CD4-positive, alpha-beta T cell treated with Interleukin-6 at 100 ng/mL for 8 hours (primary cell): ENCODE measurements around the gene TACC3.
"Not testable (repeated sequence)": the region's sequence is repeated elsewhere in the genome, so short reads cannot be mapped to it uniquely, and the experiment has no call there.

ENCODE experiments used
- DNase-seq: peaks from one replicate; pipeline ENCODE4 v3.0.0-alpha.2; 2020; ENCODE audit warnings: mixed read lengths, low spot score

TACC3 gene

GRCh38 chr4:1721003-1721665 is at the start of gene TACC3, which contains the start of gene TMEM129:
Gene TACC3, plus strand, starts transcription at chr4:1721521. Its CDS starts 1,901 bp downstream, at chr4:1723422.
Gene TMEM129, minus strand, starts transcription at chr4:1721323. Its CDS starts 486 bp downstream, at chr4:1720837.
- DNase-seq, result peak; percentile 97

- no peak for DNase-seq
Observed at GRCh38 chr4:1673671-1674070, 47.6 kb upstream of the TACC3 start.

GRCh38 chr4:1674682-1675081 is 46.6 kb upstream of the TACC3 start:
- no peak for DNase-seq

DNA sequence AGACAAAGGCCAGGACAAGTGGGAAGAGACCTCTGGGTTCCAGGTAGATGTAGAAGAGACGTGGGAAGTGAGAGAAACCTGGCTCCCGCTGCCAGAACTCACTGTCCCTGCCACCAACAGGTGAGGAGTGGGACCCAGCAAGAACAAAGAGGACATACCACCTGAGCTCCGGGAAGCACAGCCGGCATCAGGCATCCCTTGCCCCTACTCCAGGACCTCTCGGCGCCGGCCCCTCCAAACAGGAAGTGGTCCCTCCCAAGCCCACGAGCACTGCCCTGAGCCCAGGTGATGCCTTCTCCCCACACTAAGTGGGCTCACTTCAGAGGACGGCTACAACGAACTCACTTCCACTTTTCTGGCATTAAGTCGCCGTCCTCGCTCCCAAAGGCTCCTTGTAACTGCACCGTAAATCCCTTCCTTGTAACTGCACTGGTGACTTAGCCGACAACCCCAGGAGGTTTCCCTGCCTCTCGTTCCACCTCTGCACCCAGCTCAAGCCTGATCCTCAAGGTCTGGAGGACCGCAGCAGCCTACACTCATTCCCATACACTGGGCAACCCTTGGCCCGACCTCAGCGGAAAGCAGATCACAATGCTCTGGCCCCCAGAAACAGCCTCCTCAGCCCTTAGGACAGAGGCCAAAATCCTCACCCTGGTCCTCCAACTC is 46.1 kb upstream of the TACC3 start:
- no peak for DNase-seq

DNA sequence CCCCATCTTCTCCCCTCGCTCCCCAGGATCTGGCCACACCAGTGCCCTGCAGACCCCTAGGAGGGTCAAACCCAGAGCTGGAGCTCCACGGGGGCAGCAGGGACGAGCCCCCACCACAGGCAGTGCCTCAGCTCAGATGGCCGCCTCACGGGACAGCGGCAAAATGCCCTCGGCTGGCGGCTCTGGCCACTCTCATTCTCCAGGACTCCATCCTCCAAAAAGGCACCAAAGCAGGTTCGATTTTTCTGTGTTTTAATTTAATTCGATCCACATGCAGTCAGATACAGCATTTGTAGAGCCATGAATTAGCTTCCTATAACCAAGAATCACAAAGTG is 45.6 kb upstream of the TACC3 start:
- no peak for DNase-seq

- no peak for DNase-seq
Observed at GRCh38 chr4:1676605-1677525, 44.5 kb upstream of the TACC3 start.

DNA sequence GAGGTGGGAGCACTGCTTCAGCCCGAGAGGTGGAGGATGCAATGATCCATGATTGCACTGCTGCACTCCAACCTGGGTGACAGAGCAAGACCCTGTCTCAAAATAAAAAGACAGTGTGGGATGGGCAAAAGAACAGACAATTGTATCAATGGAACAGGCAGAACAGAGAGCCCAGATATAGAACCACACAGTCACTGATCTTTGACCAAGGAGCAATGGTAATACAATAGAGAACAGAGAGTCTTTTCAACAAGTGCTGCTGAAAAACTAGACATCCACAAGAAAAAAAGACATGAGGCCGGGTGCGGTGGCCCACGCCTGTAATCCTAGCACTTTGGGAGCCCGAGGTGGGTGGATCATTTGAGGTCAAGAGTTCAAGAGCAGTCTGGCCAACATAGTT is 43.1 kb upstream of the TACC3 start:
- DNase-seq, result no peak

DNA sequence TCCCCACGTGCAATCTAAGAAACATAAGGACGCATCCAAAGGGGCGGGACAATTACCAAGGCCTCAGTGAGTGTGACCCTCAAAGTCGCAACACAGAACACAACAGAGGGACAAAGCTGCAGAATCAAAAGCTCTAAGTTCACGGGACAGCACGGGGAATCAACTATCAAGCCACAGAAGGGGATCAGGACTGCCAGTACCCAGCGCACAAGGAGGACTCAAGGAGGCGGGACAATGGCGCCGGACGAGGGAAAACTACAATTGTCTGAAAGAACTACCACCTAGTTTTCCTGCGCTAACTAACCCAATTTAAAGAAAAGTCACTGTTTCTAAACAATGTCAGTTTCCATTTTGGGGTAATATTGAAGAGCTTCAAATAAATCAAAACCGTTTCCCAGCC is 38.5 kb upstream of the TACC3 start:
- no peak for DNase-seq

DNA sequence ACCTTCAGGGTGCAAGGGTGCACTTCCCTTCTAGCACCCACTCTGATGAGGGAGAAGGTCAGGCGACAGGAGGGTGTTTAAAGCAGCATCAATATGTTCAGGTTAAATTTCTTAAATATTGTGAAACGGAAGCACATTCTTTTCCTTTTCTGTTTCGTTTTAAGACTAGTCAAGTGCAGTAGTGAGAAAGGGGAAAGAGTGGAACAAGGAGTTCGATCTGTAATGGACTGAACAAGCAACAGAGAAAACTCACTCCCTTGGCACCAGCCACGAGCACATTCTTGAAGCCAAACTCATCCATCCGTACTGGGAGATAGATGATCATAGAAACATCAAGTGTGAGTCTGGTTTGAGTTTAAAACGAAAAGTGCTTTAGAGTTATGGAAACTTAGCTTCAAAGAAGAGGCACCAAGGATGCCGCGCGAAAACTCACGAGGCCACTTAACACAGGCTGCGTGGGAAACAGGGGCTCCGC is 38.0 kb upstream of the TACC3 start:
- DNase-seq, result no peak

DNA sequence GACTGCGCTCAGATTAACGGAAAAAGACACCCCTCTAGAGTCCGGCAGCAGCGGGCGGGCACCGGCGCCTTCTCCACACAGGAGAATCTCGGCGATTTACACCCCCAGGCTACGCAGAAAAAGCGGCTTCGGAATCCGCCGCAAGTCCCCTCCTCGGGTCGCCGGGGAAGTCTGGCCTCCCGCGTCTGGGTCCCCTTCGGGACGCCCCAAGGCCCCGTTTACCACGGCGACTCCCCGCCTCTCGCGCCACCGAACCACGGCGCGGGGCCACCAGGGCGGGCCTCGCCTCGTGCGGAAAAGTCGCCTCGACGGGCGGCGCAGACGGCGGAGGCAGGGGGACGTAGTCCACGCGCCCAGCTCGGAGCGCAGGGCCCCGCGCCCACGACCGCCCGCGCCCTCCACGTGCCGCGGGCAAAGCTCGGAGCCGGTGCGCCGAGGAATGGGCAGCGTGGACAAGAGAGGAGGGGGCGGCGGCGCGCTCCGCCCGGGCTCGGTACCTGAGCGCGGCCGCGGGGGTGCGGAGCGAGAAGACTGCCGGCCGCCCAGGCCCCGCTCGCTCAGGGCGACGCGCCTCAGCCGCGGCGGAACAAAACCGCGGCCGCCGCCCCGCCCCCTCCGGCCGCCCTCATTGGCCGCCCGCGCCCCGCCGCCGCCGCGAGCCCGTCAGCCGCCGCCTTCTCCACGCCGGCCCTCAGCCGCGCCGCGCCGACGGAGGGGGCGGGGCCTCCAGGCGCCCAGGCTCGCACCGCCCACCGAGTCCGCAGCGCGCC is 37.4 kb upstream of the TACC3 start, which contains the start of gene FAM53A:
FAM53A (minus strand) TSS at position 578 of the 770 bp plus-strand sequence. CDS start 15,572 bp downstream, outside the sequence.
- DNase-seq, result peak; percentile 93

GRCh38 chr4:1684506-1685234 is 36.7 kb upstream of the TACC3 start:
- no peak for DNase-seq

- no peak for DNase-seq
Observed at GRCh38 chr4:1685235-1686150, 35.8 kb upstream of the TACC3 start.

- no peak for DNase-seq
Observed at GRCh38 chr4:1686440-1687036, 34.8 kb upstream of the TACC3 start.

DNA sequence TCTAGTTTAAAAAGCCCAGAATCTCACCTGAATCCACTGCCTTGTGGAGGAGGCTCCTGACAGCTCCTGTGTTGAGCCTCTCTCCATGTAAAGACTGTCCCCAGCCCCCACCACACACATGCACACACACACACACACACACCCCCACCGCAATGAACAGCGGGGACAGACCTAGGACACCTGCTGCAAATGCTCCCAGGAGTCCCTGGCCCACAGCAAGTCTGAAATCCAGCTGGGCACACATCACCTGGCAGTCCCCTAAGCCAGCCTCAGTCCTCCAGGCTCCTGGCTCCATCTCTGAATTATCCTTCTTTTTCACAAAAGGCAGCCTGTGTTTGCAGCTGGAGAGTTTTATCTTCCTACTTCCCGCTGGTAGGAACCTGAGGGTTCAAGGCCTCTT is 30.6 kb upstream of the TACC3 start:
- DNase-seq, result no peak

DNA sequence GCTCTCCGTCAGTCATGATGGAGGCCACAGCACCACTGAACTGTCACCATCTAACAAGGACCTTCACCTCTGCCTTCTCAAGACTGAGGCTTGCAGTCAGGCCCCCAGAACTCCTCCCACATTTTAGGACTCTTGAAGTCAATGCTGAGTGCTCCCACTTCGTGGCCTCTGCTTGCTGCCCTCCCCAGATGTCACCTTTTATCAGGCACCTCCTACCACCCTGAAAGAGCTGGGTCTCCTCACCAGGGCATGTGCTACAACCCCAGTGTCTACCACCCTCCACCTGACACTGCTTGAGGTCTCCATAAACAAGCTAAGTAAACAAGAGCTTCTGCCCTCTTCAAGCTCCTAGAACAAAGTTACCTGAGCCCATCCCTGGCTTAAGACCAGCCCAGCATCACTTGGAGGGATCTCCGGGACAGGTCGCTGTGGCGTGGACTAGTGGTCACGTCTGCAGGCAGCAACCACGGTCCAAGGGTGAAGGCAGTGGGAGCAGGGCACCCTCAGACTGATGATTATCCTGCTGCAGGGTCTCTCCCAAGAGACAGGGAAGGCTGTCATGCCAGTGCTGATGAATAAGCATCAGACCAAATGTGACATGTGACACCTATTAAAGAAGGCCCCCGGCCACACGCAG is 29.5 kb upstream of the TACC3 start:
- DNase-seq, result no peak

- peak; percentile 82 for DNase-seq
Observed at GRCh38 chr4:1693131-1693896, 28.0 kb upstream of the TACC3 start.

GRCh38 chr4:1695913-1696312 is 25.4 kb upstream of the TACC3 start:
- no peak for DNase-seq

DNA sequence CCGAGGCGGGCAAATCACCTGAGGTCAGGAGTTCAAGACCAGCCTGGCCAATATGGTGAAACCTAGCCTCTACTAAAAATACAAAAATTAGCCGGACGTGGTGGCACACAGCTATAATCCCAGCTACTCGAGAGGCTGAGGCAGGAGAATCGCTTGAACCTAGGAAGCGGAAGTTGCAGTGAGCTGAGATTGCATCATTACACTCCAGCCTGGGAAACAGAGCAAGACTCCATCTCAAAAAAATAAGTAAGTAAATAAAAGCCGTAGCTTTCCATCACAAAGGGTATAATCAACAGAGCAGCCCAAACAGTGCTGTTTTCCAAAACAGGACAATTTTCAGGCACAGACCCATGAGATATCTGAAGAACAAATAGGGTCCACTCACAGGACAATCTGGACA is 19.6 kb upstream of the TACC3 start:
- DNase-seq, result not testable (repeated sequence)
